NCI-H1048 (cell line): ENCODE measurements around the gene KIRREL3.

Experiments
- DNase-seq: peaks from one replicate; lab custom pipeline; 2025; lab: John Stamatoyannopoulos, UW

KIRREL3 gene

DNA sequence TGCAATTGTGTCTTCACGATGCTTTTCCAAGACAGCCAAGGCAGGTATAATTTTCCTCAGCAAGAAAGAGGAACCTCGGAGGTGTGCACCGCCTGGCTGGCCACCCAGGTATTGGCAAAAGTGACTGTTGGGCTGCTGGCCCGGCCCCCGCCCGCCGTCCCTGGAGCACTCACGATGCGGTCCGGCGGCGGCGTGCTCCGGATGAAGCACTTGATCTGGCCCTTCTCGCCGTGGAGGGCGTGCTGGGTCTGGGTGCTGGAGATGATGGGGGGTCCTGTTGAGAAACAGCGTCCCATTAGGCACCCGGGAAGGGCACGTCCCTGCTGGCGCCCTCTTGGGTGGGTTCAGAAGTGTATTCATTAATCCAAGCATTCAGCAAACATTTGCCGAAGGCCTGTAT lies 560.3 kb downstream of the KIRREL3 start:
- no peak for DNase-seq

DNA sequence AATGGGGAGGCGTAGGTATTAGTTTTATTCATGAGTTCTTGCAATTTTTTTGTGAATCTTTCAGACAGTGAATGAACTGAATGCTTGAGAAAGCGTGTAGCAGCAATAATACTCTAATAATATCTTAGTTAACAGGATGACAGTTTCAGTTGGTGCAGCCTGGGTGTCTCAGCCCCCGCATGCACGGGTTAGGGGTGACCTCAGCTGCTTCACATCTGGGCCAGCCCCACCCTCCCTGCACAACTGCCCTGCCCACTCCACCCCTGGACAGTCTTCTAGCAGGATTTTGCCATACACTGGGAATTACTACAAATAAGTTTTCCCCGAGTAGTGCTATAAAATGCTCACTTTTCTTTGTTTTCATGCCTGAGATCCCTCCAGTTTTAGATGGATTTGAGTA lies 561.9 kb downstream of the KIRREL3 start:
- no peak for DNase-seq

DNA sequence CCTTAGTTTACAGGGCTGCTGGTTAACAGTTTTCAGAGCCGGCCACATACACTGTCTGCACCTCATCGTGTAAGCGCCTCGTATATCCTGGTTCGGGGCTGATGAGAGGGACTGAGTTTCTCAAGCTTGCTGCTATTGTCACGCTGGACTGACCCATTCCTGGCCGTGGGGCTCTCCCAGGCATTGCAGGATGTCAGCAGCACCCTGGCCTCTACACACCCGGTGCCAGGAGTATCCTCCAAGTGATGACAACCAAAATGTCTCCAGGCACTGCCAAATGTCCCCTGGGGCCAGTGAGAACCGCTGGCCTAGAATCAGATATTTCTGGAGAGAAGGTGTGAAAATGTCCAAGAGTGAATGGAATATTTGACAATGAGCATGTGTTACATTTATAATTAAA lies 562.3 kb downstream of the KIRREL3 start:
- DNase-seq = no peak

DNA sequence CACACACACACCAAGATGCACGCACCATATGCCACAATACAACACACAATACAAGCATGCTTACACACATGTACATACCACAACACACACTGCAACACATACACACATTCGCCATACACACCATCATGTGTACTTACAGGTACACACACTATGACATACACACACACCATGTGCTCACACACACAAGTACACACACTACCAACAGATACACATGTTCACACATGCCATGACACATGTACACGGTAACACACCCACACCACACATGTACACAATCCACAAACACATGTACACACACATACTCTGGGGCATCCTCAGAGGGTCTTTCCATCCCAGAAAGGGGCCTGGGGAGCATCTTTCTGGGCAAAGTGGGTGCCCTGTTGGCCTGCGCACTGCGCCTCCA lies 562.8 kb downstream of the KIRREL3 start:
- no peak for DNase-seq

DNA sequence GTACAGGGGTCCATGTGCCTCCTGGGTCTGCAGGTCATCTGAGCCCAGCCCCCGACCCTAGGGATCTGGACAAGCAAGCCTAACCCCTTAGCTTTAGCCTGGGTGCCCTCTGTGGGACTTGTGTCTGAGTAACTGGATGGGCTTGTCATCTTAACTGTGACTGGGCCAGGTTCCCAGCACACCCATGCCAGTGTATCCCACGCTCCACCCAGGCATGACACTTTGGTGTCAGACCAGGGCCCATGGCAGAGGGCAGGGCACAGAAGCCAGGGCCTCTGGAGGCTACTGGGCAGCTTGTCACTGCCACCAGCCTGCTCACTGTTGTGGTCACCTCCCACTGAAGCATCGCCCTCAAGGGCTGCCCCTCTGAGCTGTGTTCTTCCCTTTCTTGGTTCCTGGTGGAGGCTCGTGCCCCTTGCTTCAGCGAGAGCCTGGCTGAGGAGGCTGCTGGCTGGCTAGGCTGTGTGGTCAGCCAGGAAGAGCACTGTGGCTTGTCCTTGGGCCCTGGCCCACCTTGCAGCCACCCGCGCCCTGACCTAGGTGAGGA lies 564.3 kb downstream of the KIRREL3 start:
- no peak for DNase-seq

DNA sequence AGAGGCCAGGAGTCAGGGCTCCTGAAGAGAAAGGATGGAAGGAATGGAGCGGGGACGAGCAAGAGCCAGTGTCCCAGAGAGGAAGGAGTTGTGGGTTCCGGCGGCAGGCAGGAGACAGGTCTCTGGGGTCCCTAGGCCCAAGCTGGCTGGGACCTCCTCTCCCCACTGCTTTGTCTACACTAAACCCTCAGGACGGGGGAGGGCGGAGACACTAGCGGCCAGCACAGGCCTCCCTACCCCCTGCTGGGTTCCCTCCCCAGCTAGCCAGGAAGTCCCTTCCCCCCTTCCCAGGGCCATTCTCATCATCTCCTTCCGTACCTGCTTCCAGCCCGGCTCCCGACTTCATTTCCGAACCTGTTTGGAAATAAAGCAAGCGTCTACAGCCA lies 565.6 kb downstream of the KIRREL3 start:
- DNase-seq = no peak

DNA sequence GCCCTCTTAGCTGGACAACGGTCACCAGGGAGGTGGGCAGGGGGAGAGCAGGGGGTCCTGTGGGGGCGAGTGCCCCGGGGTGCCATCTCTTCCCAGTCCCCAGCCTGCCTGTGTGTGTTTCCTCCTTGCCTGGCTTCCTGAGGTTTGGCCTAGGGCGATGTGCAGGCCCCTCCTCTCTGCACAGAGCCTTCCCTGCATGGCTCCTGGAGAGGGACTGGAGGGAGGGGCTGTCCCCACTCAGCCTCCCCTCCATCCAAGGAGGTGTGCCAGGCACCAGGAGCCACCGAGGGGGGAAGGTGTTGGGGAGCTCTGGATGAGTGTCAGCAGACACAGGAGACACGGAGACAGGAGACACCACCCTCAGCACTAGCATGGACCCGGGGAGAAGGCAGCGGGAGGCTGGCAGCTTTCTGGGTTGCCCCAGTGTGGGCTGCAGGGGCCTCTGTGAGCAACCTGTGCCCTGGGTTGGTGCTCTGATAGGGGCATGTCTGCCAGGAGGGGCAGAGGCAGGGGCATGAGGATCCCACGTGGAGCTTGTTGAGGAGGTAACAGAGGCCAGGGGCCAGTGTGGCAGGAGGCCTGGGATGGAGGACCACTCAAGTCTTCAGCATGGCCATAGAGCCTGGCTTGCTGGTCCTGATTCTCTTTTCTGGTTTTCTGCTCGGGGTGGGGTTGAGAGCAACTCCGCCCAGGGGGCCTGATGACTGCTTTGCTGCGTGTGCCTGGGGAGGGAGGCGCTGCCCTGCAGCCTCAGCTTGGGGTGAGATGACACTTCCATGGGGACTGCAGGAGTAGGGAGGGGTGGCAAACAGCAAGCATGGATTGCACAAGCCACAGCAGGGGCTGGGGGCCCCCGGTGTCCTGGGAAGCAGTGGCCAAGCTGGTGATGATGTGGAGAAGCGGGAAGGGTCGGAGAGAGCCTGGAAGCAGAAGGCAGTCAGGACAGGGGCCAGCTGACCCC lies 566.3 kb downstream of the KIRREL3 start:
- no peak for DNase-seq

DNA sequence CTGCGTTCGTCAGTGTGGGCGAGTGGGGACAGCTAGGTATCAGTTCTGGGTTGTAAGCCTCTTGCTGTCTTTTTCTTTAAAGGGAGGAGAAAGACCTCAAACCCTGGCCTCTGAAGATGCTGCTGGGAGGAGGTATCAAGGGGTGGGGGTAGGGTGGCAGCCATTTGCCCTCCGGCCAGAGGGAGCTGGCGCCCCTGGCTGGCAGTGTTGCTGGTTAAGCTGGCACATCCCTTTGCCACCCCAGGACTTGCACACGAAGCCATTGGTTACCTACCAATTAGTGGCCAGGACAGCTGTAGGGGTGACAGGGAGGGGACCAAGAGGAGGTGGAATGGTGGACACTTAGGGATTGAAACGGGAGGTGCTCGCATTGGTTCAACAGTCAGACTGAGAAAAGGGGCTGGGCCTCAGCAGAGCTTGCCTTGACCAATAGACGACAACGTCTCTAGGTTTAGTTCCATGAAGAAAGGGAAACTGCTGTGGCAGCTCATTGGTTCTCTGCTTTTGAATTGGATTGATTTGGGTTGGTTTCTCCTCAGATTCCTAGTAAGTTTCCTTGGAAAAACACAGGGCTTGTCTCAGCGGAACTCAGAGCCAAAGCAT lies 567.2 kb downstream of the KIRREL3 start:
- DNase-seq = no peak

DNA sequence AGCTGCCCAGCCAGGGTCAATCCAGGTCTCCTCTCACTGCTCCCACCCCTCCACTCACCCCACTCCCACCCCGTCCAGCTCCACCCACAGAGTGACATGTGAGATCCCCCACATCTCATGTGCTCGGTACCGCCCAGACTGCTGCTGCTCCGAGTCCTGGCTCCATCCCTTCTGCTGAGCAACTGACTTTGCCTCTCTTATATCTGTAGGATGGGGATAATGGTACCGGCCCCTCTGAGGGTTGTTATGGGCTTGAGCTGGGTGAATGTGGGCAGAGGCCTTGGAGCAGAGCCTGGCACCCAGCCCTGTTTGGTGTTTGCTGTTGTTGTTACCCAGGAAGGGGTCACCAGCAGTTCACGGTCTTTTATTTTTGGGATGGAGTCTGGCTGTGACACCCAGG lies 568.0 kb downstream of the KIRREL3 start:
- DNase-seq = no peak

DNA sequence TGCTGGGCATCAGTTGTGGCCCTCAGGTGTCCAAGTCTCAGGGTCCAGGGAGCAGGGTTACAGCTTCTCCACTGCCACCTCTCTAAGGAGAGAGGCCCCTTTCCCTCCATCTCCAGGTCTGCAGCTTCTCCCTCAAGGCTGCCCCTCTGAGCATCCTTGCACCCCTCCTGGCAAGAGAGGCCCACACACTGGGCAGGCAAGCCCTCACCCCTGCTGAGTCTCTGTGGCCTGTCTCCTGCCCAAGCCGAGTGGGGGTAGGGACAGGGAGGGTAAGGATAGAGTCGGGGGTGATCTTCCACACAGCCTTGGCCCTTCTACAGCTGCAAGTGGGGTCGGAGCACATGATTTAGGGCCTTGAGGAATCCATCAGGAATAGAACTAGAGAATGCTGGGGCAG lies 568.5 kb downstream of the KIRREL3 start:
- no peak for DNase-seq

DNA sequence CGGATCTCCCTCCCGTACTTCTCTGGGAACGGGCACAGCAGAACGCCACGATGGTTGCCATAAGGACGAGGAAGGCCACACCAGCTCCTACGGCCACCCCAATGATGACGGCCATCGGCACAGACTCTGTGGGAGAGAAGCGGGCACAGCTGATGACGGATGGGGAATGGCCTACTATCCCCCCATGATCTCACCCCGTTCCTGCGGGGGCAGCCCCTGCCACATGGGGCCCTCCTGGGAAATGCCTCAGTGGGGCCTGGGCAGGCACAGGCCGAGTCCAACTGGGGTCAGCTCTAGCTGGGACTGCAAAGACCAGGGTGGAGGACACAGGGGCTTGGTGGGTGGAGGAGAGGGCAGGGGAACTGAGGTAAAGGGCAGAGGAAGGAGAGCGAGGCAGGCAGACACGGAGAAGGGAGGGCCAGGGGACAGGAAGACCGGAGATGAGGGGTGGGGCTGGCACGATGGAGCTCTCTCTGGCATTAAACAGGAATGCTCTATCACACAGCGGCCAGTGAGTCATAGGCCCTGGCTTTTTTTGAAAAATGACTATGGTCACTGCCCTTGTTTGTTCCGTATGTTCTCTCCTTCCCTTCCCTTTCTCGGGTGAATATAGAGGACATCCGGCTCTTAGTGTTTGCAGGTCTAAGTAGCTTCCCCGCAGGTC lies 569.0 kb downstream of the KIRREL3 start:
- DNase-seq = no peak

DNA sequence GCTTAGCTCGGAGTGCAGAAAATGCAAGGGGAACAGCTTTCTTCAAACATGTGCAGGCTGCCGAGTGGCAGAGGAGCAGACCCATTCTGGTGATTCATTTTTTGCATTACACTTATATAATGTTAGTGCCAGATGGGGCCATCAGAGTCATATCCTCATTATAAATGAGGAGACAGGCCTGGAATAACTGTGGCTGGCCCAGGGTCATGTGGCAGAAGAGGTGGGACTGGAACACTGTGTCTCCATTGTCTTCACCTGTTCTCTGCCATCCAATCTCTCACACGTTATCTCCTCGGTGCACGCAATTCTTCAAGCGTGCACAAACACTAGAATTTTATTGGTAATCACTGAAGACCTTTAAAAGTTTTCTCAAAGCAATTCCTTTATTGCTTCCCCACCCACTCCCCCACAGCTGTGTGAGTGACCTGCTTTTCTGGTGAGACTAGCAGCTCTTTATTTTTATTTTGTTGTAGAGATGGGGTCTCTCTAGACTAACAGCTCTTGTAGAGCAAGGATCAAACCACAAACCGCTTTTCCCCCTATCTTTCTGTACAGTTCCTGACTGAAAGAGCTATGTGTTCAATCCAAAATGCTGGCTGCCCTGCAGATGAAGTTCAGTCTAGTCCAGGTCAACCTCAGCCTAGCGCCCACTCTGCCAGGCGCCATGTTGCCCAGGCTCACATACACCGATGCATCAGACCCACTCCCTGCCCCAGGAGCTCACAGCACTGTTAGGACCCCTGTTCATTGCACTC lies 569.8 kb downstream of the KIRREL3 start:
- DNase-seq = no peak

DNA sequence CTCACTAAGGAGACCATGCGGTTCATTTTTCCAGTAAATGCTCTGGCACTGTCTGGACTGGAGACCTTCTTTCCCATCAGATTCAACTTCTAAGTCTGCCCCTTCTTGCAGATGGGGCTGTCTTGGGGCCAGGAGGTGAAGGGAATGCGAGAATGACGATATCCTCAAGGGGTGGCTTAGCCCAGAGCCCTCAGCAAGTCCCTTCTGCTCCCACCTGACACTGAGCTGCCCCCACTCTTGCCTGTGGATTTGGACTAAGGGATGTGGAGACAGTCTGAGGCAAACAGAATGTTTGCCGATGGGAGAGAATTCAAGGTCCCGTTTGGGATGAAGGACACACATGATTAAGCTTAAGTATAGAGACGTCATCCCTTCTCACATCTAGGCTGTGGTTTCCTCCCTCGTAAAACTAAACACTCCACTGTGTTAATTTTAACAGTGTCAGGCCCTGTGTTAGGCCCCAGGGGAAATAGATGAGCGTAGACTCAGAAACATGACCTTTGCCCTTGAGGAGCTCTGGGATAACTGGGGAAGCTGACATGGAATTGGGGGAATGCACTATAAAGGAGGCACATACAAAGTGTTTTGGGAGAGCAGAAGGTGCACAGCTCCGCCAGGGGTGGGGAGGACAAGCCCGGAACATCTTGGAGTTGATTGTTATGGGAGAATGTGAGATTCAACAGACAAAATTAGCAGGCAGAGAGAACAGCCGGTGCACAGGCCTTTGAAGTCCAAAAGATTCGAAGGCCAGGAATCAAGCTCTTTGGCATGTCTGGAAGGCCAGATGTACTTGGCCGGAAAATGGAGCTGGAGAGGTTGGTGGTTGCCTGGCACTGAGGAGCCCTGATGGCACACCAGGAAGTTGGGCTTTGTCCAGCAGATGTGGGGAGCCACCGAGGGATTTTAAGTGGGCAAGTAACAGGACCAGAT lies 573.5 kb downstream of the KIRREL3 start:
- DNase-seq = no peak

DNA sequence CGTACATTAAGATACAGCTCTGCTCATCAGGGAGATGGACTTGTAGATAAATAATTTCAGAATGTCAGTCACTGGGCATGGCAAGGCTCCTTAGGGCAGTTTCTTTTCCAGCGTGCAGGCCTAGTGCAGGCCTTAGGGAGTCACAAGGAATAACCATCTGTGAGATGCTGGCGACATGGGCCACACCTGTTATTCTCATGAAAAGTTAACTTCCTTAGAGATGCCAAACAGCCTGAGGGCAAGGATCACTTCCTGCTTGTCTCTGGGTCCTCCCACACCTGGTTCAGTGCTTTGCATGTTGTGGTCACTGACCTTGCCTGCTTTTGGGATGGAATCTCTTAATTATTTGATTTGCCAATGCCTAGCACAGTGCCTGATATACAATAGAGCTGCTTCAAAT lies 574.5 kb downstream of the KIRREL3 start:
- DNase-seq = no peak

DNA sequence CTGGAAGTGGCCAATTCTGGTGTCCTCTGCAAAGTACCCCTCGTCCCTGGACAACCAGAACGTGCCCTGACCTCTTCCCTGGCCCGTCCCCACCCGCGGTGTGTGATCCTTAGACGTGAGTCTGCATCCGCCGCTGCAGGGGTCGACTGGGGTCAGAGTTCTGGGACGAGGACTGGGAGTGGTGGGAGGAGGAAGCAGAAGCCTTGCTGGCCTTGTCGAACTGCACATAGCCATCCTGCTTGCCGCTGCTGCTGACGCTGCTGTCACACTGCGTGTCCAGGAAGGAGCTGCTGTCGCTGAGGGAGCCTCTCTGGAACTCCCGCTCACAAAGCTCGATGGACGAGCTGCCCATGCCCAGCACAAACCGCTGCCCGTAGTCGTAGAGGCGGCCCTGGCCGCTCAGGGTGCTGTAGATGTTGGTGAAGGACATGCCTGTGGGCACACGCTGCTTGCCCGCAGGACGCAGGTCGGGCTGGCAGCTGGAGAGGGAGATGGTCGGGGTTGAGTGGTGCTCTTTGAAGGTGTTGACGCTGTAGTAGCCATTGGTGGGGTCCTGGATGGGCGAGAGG lies 576.0 kb downstream of the KIRREL3 start:
- DNase-seq = no peak

DNA sequence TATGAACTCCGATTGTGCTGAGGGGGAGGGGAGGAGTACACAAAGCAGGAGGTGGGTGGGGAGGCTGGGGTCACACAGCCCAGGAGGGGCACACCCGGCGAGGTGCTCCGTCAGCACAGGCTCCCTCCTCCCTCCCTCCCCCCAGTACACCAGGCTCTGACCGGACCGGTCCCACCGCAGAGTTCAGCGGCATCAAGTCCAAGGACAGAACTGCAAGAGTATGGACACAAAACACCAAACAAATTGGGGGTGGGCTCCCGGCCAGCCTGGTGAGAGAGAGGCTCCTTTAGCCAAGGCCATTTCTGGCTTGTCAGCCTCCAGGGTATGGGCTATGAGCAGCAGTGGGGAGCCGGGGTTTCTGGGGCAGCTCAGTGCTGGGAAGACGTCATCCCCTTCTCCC lies 576.8 kb downstream of the KIRREL3 start:
- DNase-seq = no peak

DNA sequence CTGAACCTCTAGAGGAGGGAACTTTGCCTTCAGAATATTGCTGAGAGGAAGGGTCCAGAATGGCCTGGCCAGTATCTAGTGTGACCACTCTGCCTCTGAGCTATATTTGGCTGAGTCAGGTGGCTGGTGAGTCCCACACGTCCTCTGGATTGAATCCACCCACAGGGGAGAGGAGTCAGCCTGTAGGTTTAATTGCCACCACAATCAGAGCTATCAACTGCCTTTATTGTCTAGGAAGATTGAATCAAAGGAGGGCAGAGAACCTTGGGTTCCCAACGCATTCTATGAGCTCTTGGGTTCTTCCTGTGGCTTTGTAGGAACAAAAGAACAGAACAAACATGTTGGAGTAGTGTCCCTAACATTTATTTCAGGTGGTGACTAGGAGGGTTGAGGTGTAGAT lies 577.4 kb downstream of the KIRREL3 start:
- DNase-seq = no peak

DNA sequence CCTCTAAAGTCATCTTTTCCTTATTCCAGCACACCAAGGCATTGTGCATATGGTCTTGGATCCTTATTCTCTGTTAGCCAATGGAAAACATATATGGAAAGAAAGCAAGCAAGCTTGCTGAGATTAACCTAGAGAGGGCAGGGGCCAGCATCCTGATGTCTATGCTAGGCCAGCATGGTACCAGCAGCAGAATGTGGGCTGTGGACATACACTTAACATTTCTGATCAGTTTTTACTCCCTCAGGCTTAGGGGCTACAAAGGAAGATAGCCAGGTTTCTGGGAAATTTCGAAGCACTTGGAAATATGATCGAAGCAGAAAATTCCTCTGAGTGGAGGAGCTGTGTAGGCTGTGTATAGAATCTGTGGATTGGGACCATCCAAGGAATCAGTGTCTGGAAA lies 578.1 kb downstream of the KIRREL3 start:
- no peak for DNase-seq

DNA sequence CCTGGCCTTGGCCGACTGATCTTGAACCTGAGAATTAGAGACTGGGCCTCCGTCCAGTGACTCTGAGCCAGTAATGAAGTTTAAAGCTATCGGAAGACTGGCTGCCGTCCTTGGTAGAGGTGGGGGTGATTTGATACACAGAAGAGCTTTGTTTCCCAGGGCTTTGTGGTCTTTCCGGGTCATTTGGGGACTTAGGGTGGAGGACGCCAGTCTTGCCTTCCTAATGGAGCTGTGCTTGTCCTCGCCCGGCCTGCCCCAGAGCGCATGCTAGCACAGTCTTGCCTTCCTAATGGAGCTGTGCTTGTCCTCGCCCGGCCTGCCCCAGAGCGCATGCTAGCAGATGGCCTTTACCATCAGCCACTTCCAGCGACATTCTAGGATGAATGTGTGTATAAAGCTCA lies 579.3 kb downstream of the KIRREL3 start:
- no peak for DNase-seq

DNA sequence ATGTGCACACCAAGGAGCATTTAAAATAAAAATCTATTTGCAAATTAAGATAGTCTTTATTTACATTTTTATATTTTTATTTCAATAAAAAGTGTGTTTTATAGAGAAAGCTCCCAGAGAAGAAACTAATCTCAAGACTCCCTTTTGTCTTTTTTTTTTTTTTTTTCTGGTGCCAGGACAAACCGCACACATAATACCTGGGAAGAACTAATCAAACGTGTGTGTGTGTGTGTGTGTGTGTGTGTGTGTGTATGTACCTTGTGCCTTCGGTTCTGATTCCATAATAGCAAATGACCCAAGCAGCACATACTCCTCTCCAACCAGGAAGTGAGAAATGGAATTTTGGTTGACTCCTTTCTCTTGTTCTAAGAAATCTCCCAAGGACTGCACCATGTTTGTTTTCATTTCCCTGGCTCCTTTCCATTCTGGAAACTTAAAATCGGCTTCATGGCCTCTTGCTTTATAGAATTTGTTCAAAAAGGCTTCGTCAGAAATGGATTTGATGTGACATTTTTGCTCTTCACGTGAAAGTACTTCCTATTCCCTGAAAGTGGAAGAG lies 579.8 kb downstream of the KIRREL3 start:
- DNase-seq = no peak
